ENCODE measurements around the gene MAN1C1.

The MAN1C1 gene

DNA sequence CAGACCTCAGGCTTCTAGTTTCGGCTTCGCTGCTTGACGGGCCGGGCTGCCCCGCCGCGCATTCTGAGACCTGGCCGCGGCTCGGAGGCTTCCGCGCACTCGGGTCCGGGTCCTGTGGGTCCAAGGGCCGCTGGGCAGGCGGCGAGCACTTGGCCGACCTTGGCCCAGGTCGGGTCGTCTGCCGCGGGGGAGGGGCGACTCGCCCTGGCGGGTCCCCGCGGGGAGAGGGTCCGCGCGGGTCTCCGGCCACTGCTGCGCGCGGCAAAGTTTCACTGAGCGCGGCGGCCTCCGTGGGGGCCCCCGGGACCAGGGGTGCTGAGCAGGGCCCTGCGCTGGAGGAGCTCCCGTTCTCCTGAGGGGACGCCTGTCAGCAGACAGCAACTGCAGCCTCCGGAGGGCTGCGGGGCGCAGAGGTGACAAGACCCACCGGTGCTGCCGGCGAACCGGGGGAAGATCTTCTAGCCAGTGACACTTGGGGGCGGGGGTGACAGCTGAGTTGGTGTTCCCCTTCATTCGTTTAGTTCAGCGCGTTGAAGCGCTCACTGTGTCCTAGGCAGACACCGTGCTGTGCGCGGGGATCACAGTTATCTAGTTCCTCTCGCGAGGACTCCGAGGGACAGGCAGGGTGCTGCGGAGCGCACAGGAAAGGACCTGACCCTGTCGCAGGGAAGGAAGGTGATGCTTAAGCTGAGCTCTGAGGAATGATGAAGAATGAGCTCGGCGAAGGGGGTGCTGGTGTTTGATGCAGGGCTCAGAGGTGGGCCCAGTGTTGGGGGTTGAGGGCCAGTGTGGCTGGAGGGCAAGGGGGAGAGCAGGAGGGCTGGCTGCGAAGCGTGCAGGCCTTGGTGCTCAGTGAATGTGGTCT is 203.9 kb downstream of the MAN1C1 start:
- in situ Hi-C loops (cut with HindIII; ENCODE audit: low sequenced_read_pairs): no loop called here

DNA sequence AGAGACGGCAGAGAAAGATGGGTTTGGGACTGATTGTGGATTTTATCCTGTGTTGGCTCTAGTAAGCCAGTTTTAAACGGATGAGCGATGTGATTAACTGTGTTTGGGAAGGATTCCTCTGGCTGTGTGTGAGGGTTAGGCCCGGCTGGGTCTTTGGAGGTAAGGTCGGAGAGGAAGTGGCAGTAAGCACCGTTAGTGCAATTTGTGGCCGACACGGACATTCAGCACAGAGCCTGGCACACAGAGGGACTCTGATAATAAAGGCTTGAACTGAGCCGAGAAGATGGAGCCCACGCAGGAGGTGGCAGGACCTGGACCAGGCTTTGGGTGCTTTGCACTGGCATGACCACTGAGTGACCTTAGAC is 204.5 kb downstream of the MAN1C1 start:
- in situ Hi-C loops (cut with HindIII; ENCODE audit: low sequenced_read_pairs): no loop called here

- in situ Hi-C loops (cut with HindIII; ENCODE audit: low sequenced_read_pairs): no loop called here
Measured at GRCh38 chr1:25821630-25822091, 205.1 kb downstream of the MAN1C1 start.

DNA sequence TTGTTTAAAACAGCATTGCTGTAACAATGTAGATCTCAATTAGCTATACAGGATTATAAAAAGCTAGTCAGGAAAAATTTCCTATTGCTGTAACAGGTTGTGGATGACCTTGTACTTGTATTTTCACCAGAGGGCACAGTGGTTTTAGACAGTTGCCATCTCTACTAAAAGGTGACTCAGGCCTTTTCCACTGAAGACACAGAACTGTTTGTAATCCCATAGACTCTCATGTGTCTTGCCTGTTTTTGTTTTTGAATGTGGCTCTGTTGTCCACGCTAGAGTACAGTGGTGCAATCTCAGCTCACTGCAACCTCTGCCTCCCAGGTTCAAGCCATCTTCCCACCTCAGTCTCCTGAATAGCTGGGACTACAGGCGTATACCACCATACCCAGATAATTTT is 209.0 kb downstream of the MAN1C1 start:
- in situ Hi-C loops (cut with HindIII; ENCODE audit: low sequenced_read_pairs): no loop called here

- in situ Hi-C loops (cut with HindIII; ENCODE audit: low sequenced_read_pairs): no loop called here
Measured at GRCh38 chr1:25826571-25826970, 210.0 kb downstream of the MAN1C1 start.

DNA sequence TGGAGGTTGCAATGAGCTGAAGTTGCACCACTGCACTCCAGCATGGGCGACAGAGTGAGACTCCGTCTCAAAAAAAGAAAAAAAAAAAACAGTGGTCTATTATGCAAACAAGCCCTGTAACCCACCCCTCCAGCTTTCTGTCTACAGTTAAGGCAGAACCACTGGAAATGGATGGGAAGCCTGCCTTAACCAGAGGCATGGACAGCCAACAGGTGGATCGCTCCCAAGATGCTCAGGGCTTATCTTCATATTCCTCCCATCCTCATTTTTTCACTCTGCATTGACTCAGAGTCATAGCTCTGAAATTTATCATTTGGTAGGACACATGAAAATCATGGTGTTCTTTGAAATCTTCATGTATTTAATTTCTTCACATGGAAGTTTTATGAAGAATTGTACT is 211.9 kb downstream of the MAN1C1 start:
- in situ Hi-C loops (cut with HindIII; ENCODE audit: low sequenced_read_pairs): no loop called here

- in situ Hi-C loops (cut with HindIII; ENCODE audit: low sequenced_read_pairs): no loop called here
Measured at GRCh38 chr1:25829046-25829445, 212.5 kb downstream of the MAN1C1 start.

DNA sequence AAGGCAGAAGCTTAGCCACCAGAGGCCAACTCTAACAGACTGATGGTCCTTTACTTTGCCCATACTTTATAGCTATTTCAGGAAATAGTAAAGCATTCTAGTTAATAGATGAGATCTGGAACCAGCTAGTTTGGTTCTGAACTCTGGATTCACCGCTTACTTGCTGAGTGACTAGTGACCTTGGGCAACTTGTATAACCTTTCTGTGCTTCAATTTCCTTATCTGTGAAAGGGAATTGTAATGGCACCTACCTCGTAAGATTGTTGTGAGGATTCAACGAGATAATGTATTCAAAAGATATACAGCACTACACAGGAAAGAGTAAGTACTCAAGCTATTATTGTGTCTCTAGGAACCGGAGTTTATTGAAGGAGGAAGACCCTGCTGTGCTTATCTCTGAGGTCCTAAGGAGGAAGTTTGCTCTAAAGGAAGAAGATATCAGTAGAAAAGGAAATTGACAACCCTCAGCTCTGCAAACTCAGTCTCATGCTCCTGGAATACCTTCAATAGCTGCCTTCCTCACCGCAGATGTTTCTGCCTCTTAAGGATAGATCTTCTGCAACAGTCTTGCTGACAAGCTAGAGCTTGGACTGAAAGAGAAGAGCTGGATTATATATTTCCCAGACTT is 215.1 kb downstream of the MAN1C1 start:
- in situ Hi-C loops (cut with HindIII; ENCODE audit: low sequenced_read_pairs): no loop called here

DNA sequence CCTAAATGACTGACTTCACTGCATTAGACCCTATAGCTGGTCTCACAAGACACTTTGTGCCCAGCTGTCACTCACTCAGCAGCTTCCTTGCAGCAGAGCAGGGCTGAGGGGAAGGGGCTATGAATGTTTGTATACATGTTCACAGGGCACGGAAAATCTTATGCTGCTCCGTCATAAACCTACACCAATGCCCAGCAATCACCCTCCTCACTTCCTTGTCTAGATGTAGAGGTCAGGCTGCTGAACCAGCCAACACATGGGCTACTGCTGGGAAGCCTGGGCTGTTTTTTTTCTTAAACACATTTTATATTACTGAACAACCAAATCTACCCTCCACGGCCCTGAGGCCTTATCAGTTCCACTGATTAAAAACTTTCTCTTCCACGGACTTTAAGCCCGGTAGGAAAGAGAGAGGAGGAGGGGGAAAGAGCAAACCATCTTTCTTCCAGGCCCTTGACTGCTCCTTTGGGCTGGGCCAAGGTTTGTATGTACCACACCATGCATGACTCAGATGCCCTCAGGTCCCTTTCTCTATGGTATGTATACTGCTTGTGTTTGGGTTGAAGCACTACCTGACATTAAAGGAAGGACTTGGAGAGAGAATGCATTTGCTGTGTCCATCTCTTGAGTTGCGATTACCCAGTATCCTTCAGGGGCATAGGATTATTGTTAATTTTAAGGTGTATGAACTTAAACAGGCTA is 215.9 kb downstream of the MAN1C1 start:
- in situ Hi-C loops (cut with HindIII; ENCODE audit: low sequenced_read_pairs): no loop called here

DNA sequence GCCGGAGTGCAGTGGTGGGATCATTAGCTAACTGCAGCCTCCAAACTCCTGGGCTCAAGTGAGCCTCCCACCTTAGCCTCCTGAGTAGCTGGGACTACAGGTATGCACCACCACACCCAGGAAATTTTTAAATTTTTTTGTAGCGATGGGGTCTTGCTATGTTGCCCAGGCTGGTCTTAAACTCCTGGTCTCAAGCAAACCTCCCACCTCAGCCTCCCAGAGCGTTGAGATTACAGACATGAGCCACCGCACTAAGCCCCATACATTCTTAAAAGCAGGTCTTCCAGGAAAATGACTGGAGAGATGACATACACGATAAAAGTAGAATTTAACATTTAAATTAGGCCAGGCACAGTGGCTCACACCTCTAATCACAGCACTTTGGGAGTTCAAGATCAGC is 216.6 kb downstream of the MAN1C1 start:
- in situ Hi-C loops (cut with HindIII; ENCODE audit: low sequenced_read_pairs): no loop called here
